ENCODE measurements around the gene TMEM120B. TPM values are rescaled to one million over a fixed set of nuclear protein-coding genes. Genes with fewer than 3 reads are reported as not detected.
A peak's percentile ranks its signal among the peaks of the same experiment; 100 is the strongest.

Gene TMEM120B
- total and polyA plus RNA-seq, 2 of the 13 experiments (the other 11 are each of a cell fraction or from before 2014, with no cell fraction given), result 7.1 to 12.9 TPM

GRCh38 chr12:121712461-121713256 lies at the start of gene TMEM120B (continued):
- TF ChIP-seq ZBTB46 (CRISPR knock-in tag; IDR thresholded peaks at IDR 0.05; ENCODE audit: borderline replicate concordance), result no peak
- TF ChIP-seq HOXA3 (CRISPR knock-in tag; IDR thresholded peaks at IDR 0.05), result no peak
- TF ChIP-seq ZBED4 (CRISPR knock-in tag; IDR thresholded peaks at IDR 0.05; ENCODE audit: borderline replicate concordance), result no peak
- TF ChIP-seq IKZF4 (CRISPR knock-in tag; IDR thresholded peaks at IDR 0.05; ENCODE audit: borderline replicate concordance, low read depth, not compliant biosample characterization), result no peak
- TF ChIP-seq ZNF343 (CRISPR knock-in tag; IDR thresholded peaks at IDR 0.05), result no peak
- no peak for TF ChIP-seq ZMAT3 (CRISPR knock-in tag; conservative IDR thresholded peaks at IDR 0.05)
- no peak for TF ChIP-seq IRF1 (CRISPR knock-in tag; IDR thresholded peaks at IDR 0.05; ENCODE audit: low read depth)
- no peak for TF ChIP-seq PRPF4 (IDR thresholded peaks at IDR 0.05; ENCODE audit: low read depth, low read length, poor library complexity, severe bottlenecking)
- TF ChIP-seq GTF3A (CRISPR knock-in tag; conservative IDR thresholded peaks at IDR 0.05), result 0 out of 2 replicates have a peak, but pooled peaks have one; percentile 43
- TF ChIP-seq SRF (IDR thresholded peaks at IDR 0.05; ENCODE audit: low read depth, low read length), result no peak
- no peak for TF ChIP-seq SUZ12 (IDR thresholded peaks at IDR 0.05; ENCODE audit: low read depth, low read length)
- no peak for TF ChIP-seq DZIP1 (CRISPR knock-in tag; IDR thresholded peaks at IDR 0.05)
- peak; percentile 77; the same call in 1 of the 2 replicates for TF ChIP-seq SAP130 (CRISPR knock-in tag; IDR thresholded peaks at IDR 0.05; ENCODE audit: low read depth)
- TF ChIP-seq GATAD2A (CRISPR knock-in tag; IDR thresholded peaks at IDR 0.05), result no peak
- TF ChIP-seq ZBTB14 (CRISPR knock-in tag; IDR thresholded peaks at IDR 0.05), result no peak
- no peak for TF ChIP-seq NCOR1 (IDR thresholded peaks at IDR 0.05; ENCODE audit: borderline replicate concordance, low read length)
- no peak for TF ChIP-seq BCL3 (CRISPR knock-in tag; IDR thresholded peaks at IDR 0.05)
